Adrenal gland (tissue), 12 donors: ENCODE results near the gene TRAPPC6A. TPM values are rescaled to one million over a fixed set of nuclear protein-coding genes. Genes with fewer than 3 reads are reported as not detected.
A peak's percentile ranks its signal among the peaks of the same experiment; 100 is the strongest.

Source experiments
- DNase-seq, 7 donors: peaks; one replicate each; pipeline ENCODE4 v3.0.0-alpha.2; 2019 to 2020
- H3K27ac ChIP-seq, 5 donors: fragments of 200-600 bp; sonication (generic) in 4 of 5; 1 replicate in 3 of 5; 2 replicates in 2 of 5; pipeline versions ENCODE4 v1.5.1 to v1.8.0; 2016 to 2020; ENCODE audit warnings: mild to moderate bottlenecking in 1 of 5
- H3K27me3 ChIP-seq: fragments of 200-600 bp; 2 replicates; pipeline ENCODE4 v1.8.0; 2021
- H3K36me3 ChIP-seq, 2 donors: fragments of 200-600 bp; replicated peaks in 1 of 2; 1 replicate in 1 of 2; 2 replicates in 1 of 2; pipeline versions ENCODE4 v1.5.1 to v1.8.0; 2018 to 2022
- H3K4me1 ChIP-seq, 2 donors: fragments of 200-600 bp; replicated peaks in 1 of 2; 1 replicate in 1 of 2; 2 replicates in 1 of 2; pipeline versions ENCODE4 v1.5.1 to v1.8.0; 2018 to 2021
- H3K4me3 ChIP-seq, 4 donors: fragments of 200-600 bp; sonication (generic) in 3 of 4; one replicate each; pipeline ENCODE4 v1.5.1; 2016 to 2018
- H3K9me3 ChIP-seq, 3 donors: fragments of 200-600 bp; sonication (generic) in 1 of 3; replicated peaks in 1 of 3; 1 replicate in 2 of 3; 2 replicates in 1 of 3; pipeline versions ENCODE4 v1.5.1 to v1.8.0; 2016 to 2021
- POLR2A ChIP-seq, 2 donors: fragments of 450-650 bp; IDR thresholded peaks; one replicate each; pipeline ENCODE4 v1.6.1; 2017; ENCODE audit warnings: antibody characterized with exemption in 2 of 2, mild to moderate bottlenecking in 2 of 2, moderate library complexity in 1 of 2
- WGBS, 4 donors: extraction: QIAGEN DNeasy Blood & Tissue Kit in 2 of 4; methylation state at CpG; one replicate each; pipeline versions ENCODE4 v1.1.5 to v1.1.7; 2013 to 2017; 5-methylcytosine and 5-hydroxymethylcytosine counted together
- intact Hi-C, 2 donors: fragments of 100-400 bp; cut with DNase I; formaldehyde crosslinking; loops; one replicate each; pipeline versions ENCODE4 v1.14.1 to v1.15.0; 2022 to 2023
- polyA plus RNA-seq, 3 donors: library from polyadenylated mRNA; stranded (reverse); fragments of 200-250 nt in 2 of 3; fragments of 350-450 nt in 1 of 3; fragmentation: Illumina TruSeq in 1 of 3; extraction: RNeasy Lipid Tissue Mini Kit (QIAGEN cat#74804) in 1 of 3; gene quantifications; one replicate each; pipeline ENCODE4 v1.2.3, GENCODE V29; 2013 to 2014
- total RNA-seq, 9 donors: library from RNA; depleted of rRNA in 4 of 9; stranded (reverse); fragments of >200 nt in 4 of 9; fragments of 120-200 nt in 1 of 9; fragmentation: NEBNext Ultra II Directional in 1 of 9; extraction: Animal tissue kit (Norgen Biotek cat#: 25700) in 1 of 9; gene quantifications; one replicate each; pipeline versions ENCODE4 v1.1.0 to v1.2.4, GENCODE V29; 2013 to 2023
- TF ChIP-seq, protein P1 (sequence below), 6 experiments: fragments of 450-650 bp in 4 of 6; fragments of 200-600 bp in 2 of 6; sonication (generic) in 1 of 6; IDR thresholded peaks; 1 replicate in 5 of 6; 2 replicates in 1 of 6; pipeline versions ENCODE4 v1.5.1 to v1.8.0; 2016 to 2021; ENCODE audit warnings: antibody characterized with exemption in 6 of 6, mild to moderate bottlenecking in 2 of 6, moderate library complexity in 1 of 6
- donor health status: healthy with polysubstance abuse.
- donor health status: Bipolar disorder and iron deficiency.
- donor health status: DM: yes; HTN: yes; CAD: no.
- donor health status: DM: no; HTN: no; CAD: no.
- donor health status: DM: no; HTN: no; CAD: no.
- donor health status: DM: yes; HTN: yes; CAD: no.

The TRAPPC6A gene
- total and polyA plus RNA-seq, 12 donors, result 5.1 to 71.4 (median 35.5) TPM

- DNase-seq, result peak; percentile 75 to 95 (median 81)
- Histone ChIP-seq H3K4me1 (peaks cover 24 to 46% of the 10 kb centered on the region in 2 donors), H3K27ac (peak overlapping the region; percentile 3 to 92 (median 89)), H3K36me3 (no peaks in the 10 kb centered on the region), H3K9me3 (no peaks in the 10 kb centered on the region), H3K27me3 (no peaks in the 10 kb centered on the region), H3K4me3 (no peak overlapping the region)
- peak in 1 of 2 donors; percentile 74 for TF ChIP-seq POLR2A (IDR thresholded peaks at IDR 0.05)
- TF ChIP-seq, protein P1, sequence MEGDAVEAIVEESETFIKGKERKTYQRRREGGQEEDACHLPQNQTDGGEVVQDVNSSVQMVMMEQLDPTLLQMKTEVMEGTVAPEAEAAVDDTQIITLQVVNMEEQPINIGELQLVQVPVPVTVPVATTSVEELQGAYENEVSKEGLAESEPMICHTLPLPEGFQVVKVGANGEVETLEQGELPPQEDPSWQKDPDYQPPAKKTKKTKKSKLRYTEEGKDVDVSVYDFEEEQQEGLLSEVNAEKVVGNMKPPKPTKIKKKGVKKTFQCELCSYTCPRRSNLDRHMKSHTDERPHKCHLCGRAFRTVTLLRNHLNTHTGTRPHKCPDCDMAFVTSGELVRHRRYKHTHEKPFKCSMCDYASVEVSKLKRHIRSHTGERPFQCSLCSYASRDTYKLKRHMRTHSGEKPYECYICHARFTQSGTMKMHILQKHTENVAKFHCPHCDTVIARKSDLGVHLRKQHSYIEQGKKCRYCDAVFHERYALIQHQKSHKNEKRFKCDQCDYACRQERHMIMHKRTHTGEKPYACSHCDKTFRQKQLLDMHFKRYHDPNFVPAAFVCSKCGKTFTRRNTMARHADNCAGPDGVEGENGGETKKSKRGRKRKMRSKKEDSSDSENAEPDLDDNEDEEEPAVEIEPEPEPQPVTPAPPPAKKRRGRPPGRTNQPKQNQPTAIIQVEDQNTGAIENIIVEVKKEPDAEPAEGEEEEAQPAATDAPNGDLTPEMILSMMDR (IDR thresholded peaks at IDR 0.05), result no peak
- intact Hi-C loops, result no loop called here
- WGBS, 4 donors, result 12 to 47% (median 39%) methylated on average over 8 to 12 of the region's 12 CpGs
Measured at GRCh38 chr19:45117671-45118070, 60.4 kb downstream of the TRAPPC6A start.

DNA sequence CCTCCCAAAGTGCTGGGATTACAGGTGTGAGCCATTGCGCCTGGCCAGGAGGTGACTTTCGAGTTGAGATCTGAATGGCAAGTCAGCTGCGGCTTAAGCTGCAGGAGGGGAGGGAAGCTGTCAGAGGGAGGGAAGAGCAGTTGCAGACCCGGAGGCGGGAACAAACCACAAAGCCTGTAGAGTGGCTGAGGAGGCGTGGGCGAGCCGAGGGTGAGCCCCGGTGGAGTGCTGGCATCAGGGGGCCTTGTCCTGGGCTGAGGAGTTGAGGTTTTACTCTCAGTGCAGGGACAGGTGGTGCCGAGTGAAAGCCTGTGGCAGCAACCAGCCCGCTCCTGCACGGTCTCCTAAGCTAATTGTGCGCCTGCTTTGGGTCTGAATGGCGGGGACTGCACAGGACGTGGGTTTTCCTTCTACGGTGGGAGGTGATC, 60.9 kb downstream of the TRAPPC6A start:
- peaks cover 24 to 42% of the 10 kb centered on the region in 2 donors for H3K4me1 ChIP-seq
- peak overlapping the region; percentile 3 to 92 (median 89) for H3K27ac ChIP-seq
- H3K4me3 ChIP-seq, result no peak overlapping the region
- DNase-seq, result no peak
- TF ChIP-seq, protein P1 (IDR thresholded peaks at IDR 0.05), result no peak
- TF ChIP-seq POLR2A (IDR thresholded peaks at IDR 0.05), result no peak
- H3K9me3 ChIP-seq, result no peaks in the 10 kb centered on the region
- H3K27me3 ChIP-seq, result no peaks in the 10 kb centered on the region
- intact Hi-C loops, result no loop called here
- WGBS, 4 donors, result 51 to 65% (median 62%) methylated on average over 9 to 16 of the region's 16 CpGs
- H3K36me3 ChIP-seq, result no peaks in the 10 kb centered on the region

DNA sequence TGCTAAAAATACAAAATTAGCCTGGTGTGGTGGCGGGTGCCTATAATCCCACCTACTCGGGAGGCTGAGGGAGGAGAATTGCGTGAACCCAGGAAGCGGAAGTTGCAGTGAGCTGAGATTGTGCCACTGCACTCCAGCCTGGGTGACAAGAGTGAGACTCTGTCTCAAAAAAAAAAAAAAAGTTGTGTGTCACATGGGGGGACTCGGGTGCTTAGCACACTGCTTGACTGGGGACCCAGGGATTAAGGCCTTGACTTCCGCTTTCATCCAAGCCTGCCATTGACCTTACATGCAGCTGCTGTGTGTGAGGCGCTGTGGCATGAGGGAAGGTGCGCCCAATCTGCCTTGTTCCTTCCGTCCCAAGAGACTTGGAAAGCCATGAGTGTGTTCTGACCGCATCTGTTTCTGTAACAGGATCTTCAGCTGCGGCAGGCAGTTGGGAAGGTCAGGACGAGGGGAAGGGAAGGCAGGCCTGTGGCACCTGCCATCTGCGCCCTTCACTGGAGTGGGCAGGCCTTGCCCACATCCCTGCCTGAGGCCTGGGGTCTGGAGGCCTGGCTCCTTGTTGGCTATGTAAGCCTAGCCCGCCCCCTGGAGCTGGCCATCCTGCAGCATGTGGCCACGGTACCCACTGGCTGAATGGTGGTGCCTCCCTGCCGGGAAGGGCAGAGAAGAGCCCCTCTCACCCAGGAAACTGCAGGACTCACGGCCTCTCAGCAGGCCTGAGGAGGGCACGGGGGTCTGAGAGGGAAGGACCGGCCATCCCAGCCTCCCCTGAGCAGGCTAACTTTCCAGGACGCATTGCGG, 62.0 kb downstream of the TRAPPC6A start:
- DNase-seq, result no peak
- Histone ChIP-seq H3K4me3 (no peak overlapping the region), H3K27ac (peak overlapping the region in 2 of 5 donors; percentile 11 to 51), H3K27me3 (no peaks in the 10 kb centered on the region), H3K9me3 (no peaks in the 10 kb centered on the region), H3K36me3 (no peaks in the 10 kb centered on the region), H3K4me1 (peaks cover 24 to 38% of the 10 kb centered on the region in 2 donors)
- WGBS, 4 donors, result 85 to 91% (median 87%) methylated on average over 14 to 21 of the region's 21 CpGs
- intact Hi-C loops, result no loop called here
- no peak for TF ChIP-seq POLR2A (IDR thresholded peaks at IDR 0.05)
- TF ChIP-seq, protein P1 (IDR thresholded peaks at IDR 0.05), result no peak

- Histone ChIP-seq H3K27me3 (no peaks in the 10 kb centered on the region), H3K4me3 (no peak overlapping the region), H3K9me3 (no peaks in the 10 kb centered on the region), H3K27ac (no peak overlapping the region), H3K4me1 (peaks cover 18 to 39% of the 10 kb centered on the region in 2 donors), H3K36me3 (no peaks in the 10 kb centered on the region)
- no peak for DNase-seq
- WGBS, 4 donors, result 78 to 93% (median 81%) methylated on average over 4 of the region's 4 CpGs
- TF ChIP-seq, protein P1 (IDR thresholded peaks at IDR 0.05), result no peak
- intact Hi-C loops, result no loop called here
Measured at GRCh38 chr19:45114116-45114515, 63.9 kb downstream of the TRAPPC6A start.
